ENCODE measurements around the gene SLC39A1. TPM values are rescaled to one million over a fixed set of nuclear protein-coding genes. Genes with fewer than 3 reads are reported as not detected.

Gene SLC39A1
- total and polyA plus RNA-seq, 2 experiments from 2014 or later: 87.3 to 220 TPM

- Mint-ChIP-seq H3K4me3 (peak overlapping the region; percentile 92), H3K9me3 (no peaks in the 10 kb centered on the region), H3K4me1 (peaks cover 17% of the 10 kb centered on the region), H3K36me3 (ENCODE audit: low read depth) (peaks cover 41% of the 10 kb centered on the region), H3K27ac (no peak overlapping the region; the same call in 1 of the 2 replicates), H3K27me3 (ENCODE audit: insufficient read depth, low read depth, poor library complexity) (peaks cover 13% of the 10 kb centered on the region)
- Histone ChIP-seq H3K9me2 (ENCODE audit: insufficient read depth) (no peaks in the 10 kb centered on the region), H3K4me2 (peak overlapping the region; percentile 85), H3K4me1 (ENCODE audit: insufficient read depth) (peaks cover 6% of the 10 kb centered on the region), H3K27me3 (ENCODE audit: insufficient read depth) (no peaks in the 10 kb centered on the region), H3K79me2 (replicated peaks; ENCODE audit: insufficient read depth) (peaks cover 18% of the 10 kb centered on the region; the same call in 1 of the 2 replicates), H2AFZ (no peak overlapping the region), H3K36me3 (ENCODE audit: insufficient read depth) (peaks cover 11% of the 10 kb centered on the region), H4K20me1 (replicated peaks; ENCODE audit: insufficient read depth) (peaks cover 5% of the 10 kb centered on the region; the same call in 1 of the 2 replicates), H3K27ac (ENCODE audit: low read depth) (no peak overlapping the region), H3K4me3 (peak overlapping the region; percentile 80), H3F3A (replicated peaks; ENCODE audit: low read depth) (peaks cover 5% of the 10 kb centered on the region; the same call in 1 of the 2 replicates)
- DNase-seq (ENCODE audit: low spot score) (no peak), ATAC-seq (no peak)
- TF ChIP-seq CREB1 (CRISPR knock-in tag; IDR thresholded peaks at IDR 0.05; ENCODE audit: low read depth): no peak
- TF ChIP-seq EZH2 (IDR thresholded peaks at IDR 0.05; ENCODE audit: low read depth, unreplicated experiment): no peak
- no peak for TF ChIP-seq ETS1 (IDR thresholded peaks at IDR 0.05)
- TF ChIP-seq ZNF462 (CRISPR knock-in tag; IDR thresholded peaks at IDR 0.05): no peak
- no peak for TF ChIP-seq CTCF (conservative IDR thresholded peaks at IDR 0.05; ENCODE audit: low read depth in 2 of 2)
- no peak for TF ChIP-seq POLR2AphosphoS5 (IDR thresholded peaks at IDR 0.05; ENCODE audit: low read depth)
- TF ChIP-seq NANOG (IDR thresholded peaks at IDR 0.05; ENCODE audit: borderline replicate concordance): no peak
- no peak for TF ChIP-seq STAT1 (IDR thresholded peaks at IDR 0.05; ENCODE audit: unreplicated experiment)
- TF ChIP-seq JUNB (IDR thresholded peaks at IDR 0.05; ENCODE audit: unreplicated experiment): no peak
- TF ChIP-seq EZH2phosphoT487 (IDR thresholded peaks at IDR 0.05; ENCODE audit: unreplicated experiment): no peak
- TF ChIP-seq ZNF114 (CRISPR knock-in tag; IDR thresholded peaks at IDR 0.05): no peak
- no peak for TF ChIP-seq REST (IDR thresholded peaks at IDR 0.05; ENCODE audit: unreplicated experiment)
- TF ChIP-seq ZNF331 (CRISPR knock-in tag; IDR thresholded peaks at IDR 0.05; ENCODE audit: low read depth): no peak
Measured at GRCh38 chr1:153984123-153984894, 21.0 kb upstream of the SLC39A1 start.
